Activated naive CD4-positive, alpha-beta T cell treated with Interleukin-2 at 50 U/mL for 16 hours (primary cell): ENCODE data around the gene EZR.

Experiments
- DNase-seq: peaks from one replicate; pipeline ENCODE4 v3.0.0-alpha.2; 2020

Gene EZR

DNA sequence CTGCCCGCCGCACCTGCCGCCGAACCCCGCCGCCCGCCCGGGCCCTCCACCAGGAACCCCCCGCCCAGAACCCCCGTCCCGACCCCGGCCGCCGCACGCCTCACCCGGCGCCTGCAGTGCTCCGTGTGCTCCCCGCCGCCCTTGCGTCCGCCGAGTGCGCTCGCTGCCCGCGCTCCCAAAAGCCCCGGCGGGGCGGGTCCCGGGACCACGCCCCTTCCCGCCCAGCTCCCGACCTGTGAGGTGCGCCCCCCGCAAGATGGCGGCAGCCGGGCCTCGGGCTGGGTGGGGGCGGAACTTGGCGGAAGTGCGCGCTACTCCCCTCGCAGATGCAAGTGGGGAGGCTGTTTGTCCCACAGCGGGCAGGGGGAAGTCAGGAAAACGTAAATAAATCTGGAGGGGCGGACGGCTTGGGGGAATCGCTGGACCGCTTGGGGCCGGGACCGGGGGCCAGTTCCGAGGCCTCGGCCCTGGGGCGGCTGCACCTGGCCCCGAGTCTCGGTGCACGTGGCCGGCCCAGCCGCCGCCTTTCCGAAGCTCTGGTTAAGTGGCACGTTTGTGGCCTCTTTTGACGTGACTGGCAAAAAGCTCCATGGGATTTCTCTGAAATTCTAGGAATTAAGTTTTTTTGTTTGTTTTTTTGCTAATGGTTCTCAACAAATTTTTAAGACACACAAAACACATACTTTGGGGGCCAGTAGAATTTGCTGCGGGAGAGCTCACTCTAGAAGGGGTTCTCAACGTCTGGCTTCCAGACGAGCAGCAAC, at the start of gene EZR:
EZR (minus strand) TSS at position 156 of the 764 bp plus-strand sequence. CDS start 1,275 bp downstream, outside the sequence.
- peak; percentile 86 for DNase-seq

DNA sequence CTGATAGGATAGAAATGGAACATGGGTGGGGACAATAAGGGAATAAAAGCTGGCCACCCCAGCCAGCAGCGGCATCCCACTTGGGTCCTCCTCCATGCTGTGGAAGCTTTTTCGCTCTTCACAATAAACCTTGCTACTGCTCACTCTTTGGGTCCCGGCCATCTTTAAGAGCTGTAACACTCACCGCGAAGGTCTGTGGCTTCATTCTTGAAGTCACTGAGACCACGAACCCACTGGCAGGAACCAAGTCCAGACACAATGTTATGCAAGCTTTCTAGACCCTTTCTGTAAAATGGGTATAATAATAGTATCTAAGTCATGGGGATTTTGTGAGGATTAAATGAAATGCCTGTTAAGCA, 48.9 kb upstream of the EZR start:
- no peak for DNase-seq

DNA sequence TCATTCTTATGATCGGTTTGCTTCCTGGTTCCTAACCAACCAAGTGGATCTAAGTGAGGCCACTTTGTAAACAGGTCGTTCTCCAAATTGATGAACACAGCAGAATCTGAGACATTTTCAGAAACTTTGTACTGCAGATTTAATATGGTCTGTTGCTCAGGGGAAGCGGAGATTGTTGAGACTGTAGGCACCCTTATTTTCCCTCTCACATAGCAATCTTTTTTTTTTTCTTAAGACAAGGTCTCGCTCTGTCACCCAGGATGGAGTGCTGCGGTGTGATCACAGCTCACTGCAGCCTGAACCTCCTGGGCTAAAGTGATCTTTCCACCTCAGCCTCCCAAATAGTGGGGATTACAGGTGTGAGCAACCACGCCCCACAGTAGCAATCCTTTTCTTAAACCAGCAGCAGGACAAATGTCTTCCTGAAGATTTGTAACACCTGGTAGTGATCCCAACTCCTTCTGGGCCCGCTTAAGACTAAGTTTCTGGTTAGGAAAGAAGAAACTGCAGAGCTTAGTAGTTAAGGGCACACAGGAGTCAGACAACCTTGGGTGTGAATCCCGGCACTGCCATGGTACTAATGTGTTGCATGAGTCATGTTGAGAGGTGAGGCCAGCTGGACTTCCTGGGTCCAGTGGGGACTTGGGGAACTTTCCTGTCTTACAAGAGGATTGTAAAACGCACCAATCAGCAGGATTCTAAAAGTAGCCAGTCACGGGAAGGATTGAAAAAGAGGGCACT, 48.4 kb upstream of the EZR start:
- no peak for DNase-seq

DNA sequence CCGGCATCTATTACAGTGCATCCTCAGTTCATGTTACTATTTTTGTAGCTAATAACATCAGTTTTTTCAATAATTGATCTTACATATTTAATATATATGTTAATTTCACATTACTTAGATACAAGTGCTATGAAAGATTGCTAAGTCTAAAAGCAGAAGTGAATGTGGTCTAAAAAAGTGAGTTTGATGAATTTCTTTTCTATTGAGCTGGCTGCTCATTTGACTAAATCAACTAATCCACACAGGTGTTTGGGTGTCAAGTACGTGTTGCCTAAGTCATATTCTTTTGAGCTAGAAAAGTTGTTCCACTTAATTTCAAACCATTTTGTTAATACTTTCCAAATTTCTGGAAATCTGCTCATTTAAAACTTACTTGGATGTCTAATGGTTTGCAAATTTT, 46.6 kb upstream of the EZR start:
- no peak for DNase-seq

DNA sequence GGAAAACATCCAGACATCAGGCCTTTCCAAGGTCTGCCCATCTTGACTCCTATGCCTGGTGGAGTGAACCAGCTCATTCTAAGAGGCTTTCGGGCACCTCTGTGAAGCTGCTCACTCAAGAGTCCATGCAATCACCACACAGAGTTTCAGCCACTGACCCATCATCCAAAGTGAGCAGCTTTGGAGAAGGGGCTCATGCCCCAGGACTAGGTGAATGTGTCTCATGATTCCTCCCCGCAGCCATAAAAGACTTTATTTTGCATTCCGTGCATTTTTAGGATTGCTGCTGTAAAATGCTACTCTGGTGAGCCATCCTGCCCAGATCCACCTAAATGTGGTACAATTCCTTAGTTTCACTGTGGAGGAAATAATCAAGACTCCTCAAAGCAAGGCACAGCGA, 44.5 kb upstream of the EZR start:
- DNase-seq: no peak

DNA sequence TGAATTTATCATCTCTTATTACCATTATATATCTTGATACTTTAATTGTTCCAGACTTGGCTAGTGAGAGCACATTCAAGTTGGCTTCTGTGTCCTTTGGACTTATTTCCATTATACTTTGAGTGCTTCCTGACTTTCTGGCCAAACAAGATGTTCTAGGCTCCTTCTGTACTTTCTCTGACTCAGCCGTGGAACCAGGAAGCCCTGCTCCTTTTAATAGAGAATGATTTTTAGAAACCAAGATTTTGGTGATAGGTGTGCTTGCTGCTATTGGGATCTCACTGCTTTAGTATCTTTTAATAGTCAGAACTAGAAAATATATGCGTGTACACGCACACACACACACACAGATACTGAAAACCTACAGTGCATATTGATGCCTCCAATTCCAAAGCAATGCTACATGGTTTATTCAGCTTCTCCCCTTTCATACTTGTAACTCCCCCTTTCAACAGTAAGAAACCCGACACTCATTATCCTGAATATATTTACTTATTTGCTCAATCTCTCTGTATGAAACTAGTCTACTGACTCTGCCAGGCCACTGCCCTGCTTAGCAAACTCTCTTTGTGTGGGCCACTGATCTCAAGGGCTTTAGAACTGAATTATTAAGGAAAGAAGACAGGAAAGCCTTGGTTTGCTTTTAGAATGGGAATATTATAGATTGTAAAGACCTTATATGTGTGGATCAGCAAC, 42.7 kb upstream of the EZR start:
- no peak for DNase-seq

DNA sequence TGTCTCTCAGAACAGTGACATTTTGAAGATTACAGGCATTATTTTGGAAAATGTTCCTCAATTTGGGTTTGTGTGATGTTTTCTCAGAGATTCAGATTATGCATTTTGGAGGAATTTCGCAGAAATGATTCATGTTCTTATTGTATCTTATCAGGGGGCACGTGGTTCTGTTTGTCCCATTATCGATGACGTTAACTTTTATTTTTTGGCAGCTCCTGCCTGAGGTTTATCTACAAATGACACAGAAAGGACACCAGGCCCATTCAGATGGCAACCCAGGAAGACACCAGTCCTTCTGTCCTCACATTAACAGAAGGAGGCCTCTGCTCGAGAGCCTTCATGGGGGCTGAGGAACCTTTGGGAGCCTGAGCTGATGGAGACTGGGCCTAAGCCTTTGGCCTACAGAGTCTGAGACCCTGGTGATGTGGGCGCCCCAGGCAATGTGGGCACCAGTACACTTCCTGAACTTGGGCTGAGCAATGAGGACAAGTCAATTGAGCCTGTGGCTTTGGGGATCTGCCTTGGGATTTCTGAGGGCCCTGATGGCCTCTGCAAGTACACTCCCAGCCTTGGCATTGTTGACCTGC, 41.2 kb upstream of the EZR start:
- no peak for DNase-seq

DNA sequence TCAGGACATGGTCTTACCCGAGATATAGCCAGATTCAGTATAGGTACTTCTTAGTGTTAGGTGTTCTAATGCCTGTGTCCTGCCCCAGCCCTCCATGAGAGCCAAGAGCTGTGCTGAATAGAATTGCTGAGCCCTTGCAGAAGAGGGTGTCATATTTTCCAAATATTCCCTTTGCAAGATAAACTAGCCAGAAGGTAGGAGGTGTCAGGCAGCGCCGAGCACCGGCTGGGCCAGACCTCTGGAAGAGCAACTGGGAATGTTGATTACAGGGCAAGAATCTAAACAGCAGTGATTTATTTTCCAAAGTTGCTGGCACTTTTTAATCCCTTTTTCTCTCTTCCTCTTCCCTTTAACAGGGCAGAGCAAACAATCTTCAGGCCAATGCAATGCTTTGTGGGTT, 37.1 kb upstream of the EZR start:
- DNase-seq: no peak

DNA sequence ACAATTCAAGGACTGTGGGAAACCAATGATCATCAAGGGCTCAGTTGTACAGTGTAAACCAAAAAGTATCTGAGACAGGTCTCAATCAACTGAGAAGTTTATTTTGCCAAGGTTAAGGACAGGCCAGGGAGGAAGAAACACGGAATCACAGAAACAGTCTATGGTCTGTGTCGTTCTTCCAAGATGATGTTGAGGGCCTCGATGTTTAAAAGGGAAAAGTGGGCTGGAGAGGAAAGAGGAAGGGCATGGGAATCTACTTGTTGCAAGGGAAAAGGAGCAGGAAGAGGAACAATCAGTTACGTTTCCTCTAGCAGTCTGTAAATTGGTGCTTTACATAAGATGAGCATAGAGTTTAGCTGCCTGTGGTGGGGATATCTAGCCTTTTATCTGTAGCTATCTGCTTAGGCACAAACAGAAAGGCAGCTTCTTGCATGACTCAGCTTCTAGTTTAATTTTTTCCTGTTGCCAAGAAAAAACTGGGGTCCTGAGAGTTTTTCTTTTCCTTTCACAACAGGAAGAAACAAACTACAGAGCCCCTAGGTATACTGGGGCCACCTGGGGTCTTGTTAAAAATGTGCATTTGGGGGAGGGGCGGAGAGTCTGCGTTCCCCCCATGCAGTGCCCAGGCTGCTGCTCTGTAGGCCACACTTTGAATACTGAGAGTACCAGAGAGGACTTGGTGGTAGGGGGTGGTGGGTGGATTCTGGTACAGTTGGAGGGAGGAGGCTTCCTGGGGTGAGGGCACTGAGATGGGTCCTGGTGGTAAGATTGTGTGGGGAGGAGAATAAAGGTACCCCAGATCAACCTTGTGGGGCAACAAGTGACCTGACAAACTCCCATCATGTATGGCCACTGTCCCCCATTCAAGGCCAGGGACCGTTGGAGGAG, 35.3 kb upstream of the EZR start:
- peak; percentile 26 for DNase-seq

DNA sequence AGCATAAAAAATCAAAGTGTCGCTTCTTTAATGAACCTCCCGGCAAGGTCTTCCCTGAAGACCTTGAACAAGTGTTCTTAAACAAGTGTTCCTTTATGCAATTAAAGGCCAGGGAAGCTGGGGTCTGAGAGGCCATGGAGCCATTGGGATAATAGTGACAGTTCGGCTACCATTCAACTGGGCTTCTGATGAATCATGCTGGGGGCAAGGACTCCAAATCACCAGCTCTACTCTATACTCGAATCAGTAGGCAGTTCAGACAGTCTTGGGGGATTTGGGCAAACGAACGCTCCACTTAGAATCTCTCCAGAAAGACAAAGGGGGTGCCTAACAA, 34.7 kb upstream of the EZR start:
- DNase-seq: no peak

DNA sequence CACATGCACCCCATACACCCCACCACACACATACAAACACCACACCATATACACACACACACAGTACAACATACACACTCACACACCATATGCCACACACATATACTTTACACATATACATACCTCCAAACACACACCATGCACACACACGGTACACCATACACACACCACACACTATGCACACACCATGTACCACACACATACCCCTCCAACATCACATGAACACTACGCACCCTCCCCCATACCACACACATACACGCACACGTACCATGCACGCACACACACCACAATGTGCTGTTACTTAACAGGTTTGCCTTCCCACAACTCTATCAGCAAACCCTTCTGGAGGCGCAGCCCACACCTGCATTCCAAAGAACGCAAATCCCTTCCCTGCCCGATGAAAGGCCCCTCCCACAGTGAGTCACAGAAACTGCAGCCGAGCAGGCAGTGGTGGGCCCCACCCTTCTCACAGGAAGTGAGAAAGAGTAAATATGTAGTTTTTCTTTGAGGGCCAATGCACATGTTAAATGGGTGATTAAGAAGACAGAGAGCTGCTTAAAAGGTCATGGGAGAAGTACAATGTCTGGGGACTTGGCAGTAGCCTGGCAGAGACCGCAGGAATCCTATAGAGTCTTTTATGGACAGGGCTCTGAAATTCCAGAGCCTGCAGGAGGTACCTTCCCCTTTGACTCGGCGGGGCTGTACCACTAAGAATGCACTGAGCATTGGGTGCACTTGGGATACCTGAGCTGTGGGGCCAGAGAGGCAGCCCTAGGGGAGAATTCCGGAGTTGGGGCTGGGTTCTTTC, 34.1 kb upstream of the EZR start:
- peak; percentile 87 for DNase-seq

DNA sequence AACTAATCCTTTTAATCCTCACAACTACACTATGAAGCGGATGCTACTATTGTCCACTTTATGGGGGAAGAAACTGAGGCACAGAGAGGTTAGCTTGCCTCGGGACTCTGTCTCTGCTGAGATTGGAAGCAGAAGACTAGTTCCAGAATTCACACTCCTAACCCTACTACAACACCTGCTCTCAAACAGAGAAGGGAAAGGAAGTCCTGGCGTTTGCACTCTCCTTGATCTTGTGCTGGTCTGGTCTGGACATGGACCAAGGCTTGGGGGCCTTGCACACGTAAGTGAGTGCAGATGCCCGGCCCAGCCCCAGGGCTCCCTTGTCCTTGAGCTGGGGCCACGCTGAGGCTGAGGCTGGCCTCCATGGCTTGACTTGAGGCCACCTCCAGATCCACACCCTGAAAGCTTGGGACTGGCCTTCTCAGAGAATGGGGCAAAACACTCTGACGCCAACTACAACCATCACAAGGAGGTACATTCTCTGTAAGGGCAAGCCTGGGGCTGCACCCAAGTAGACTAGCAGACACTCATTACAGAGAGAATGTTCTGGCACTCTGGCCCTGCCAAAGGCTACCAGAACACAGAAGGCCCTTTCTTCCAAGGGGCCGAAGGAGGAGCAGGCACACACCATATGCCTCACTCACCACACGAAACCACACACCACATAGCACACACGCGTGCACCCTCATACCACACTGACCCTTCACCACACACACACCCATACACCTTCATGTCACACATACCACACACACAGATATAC, 33.3 kb upstream of the EZR start:
- DNase-seq: peak; percentile 16

DNA sequence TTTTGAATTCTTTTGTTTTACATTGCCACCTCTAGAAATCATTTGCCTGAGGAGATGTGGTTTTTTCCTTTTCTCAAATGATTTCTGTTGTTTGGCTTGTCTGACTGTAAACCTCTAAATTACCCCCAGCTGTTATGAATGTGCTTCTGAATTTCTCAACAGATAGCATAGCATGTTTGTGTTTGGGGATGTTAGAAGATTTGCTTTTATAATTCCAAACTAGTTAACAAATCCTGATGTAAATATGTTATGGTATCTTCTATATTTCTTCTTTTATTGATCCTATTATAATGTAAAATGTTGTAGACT, 31.6 kb upstream of the EZR start:
- no peak for DNase-seq

DNA sequence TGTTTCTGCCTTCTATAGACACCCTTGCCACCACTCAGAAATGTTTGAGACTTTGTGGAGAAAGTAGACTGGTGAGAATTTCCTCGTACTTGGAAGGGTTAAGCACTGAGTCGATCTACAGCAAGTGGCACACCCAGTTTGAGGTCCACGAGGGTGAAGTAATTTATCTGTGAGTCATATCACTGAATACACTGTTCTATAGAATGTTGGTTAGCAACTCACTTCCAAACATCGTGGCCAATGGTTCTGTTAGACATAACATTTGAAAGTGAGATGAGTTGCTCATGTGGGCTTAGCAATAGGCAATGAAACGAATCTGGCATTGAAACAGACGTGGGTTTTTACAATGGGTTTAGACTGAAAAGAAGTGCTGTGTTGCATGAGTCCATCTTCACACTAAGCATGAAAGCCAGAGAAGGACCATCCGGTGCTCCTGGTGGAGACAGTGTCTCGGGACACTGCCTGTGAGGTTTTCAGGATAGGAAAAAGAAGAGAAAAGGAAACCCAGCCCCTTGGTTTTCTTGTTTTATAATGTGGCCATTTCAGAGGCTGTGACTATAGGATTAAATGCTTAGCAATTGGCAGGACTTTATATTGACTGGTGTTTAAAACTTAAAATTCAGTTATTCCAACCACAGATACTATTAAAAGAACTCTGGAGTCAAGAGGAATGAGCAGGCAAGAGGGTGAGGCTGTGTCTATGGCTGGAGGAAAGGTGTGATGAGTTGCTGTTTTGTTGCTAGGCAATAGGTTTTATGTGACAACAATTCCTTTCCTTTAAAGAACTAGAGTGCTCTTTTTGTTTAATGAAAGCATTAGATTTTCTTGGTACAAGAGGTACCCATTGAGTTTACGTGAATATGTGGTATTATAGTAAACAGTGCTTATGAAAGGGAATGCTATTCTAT, 31.0 kb upstream of the EZR start:
- DNase-seq: peak; percentile 63

DNA sequence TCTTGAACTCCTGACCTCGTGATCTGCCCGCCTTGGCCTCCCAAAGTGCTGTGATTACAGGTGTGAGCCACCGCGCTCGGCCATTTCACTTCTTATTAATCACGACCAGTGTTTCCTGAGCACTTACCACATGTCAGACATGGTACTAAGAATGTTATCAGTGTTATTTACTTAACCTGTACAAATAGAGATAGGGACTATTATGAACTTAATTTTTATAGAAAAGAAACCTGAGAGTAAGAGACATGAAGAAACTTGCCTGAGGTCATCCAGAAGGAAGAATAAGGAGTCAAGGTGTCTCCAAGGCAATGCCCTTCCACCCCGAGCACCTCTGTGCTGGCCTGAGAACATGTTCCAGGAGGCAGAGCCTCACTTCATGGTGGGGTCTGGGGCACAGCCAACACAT, 29.3 kb upstream of the EZR start:
- DNase-seq: no peak

DNA sequence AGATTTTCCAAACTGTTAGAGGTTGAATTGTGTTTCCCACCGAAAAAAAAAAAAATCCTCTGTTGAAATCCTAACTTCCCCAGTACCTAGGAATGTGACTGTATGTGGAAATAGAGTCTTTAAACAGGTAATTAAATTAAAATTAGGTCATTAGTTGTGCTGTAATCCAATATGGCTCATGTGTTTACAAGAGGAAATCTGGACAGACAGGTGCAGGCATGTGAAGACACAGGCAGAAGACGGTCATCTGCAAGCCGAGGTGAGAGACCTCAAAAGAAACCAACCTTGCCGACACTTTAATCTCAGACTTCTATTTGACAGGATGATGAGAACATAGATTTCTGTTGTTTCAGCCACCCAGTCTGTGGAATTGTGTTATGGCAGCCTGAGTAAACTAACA, 28.6 kb upstream of the EZR start:
- DNase-seq: no peak

DNA sequence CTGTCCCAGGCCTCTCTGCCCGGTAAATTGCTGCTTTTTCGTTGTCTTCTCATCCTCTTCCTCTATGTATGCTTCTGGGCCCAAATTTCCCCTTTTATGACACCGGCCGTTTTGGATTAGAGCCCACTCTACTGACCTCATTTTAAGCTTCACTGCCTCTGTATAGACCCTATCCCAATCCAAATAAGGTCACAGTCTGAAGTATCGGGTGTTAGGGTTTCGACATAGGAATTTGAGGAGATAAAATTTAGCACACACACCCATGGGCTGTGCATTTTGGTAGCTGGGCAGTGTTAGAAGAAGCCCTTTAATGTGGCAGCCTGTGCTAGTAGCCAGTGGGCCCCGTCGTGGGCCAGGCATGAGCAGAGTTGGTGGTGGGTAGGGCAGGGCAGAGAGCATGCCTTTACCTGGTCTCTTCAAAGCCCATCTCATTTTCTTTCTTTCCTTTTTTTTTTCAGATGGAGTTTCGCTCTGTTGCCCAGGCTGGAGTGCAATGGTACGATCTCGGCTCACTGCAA, 27.9 kb upstream of the EZR start:
- no peak for DNase-seq

DNA sequence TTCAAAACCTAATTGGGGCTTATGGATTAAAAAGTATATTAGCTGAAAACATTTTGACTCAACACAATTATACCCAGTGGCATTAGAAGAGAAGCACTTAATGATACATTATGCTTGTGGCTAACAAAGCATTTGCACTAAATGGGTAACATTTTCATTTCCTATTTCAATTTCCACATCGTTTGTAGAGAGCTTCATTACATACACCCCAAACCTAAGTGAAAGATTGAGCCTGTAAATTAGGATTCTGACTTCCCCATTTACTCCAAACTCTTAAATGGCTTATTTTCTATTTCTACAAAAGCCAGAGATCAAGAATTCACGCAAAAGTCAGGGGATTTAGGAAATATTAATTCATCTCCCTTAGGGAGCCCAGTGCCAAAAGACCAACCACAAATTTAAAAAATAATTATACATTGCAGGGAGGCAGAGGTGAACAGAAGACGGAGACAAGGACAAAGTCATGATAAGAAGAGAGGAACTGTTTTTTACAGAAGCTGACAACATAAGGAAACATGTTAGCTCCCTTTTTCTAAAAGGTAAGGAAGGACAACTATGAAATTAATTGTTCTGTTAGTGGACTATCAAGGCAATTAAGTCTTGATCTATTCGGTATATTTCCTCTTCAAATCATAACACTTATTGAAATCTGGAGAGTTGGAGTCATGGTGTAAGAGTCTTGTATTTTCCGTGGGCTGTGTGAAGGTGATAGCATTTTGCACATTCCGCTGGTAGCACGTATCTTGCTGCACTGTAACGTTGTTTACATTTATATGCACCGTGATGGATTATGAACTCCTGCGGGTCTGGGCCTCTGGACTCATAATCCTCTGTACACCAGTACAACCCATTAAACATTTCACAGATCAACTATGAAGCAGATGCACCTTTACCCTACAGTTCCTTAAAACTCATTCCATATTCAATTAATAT, 24.8 kb upstream of the EZR start:
- DNase-seq: no peak

DNA sequence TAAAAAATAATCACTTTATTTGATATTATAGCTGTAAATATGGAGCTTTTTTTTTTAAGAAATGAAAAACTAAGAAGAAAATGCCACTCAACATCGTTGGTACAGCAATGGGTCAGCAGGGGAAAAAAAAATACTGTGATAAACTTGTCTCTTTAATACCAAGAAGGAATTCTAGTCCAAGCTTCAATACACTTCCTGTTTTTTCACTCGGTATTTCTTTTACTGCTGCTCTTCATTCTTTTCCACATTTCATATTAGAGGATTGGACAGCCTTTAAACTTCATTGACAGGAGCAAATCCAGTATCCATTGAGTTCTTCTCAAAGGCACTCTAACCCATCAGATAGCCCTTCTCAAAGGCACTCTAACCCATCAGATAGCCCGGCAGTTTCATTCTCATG, 22.2 kb upstream of the EZR start:
- no peak for DNase-seq
